Stimulated activated naive CD8-positive, alpha-beta T cell treated with anti-CD3 and anti-CD28 coated beads, Interleukin-15, amount 100 ng/mL, for 72 hours (primary cell): Measurements from ENCODE around the gene TERB1.

Experiments
- ATAC-seq: fragments of 150-1000 bp; cut with Tn5 transposase; 2 replicates; pipeline ENCODE4 v1.10.0; 2021; ENCODE audit warnings: mild to moderate bottlenecking, moderate library complexity
- DNase-seq, 2 donors: peaks; one replicate each; pipeline ENCODE4 v3.0.0; 2021 to 2022
- H3K27ac Mint-ChIP-seq, 2 donors: one replicate each; pipeline ENCODE4 v1.8.0; 2022; ENCODE audit warnings: mild to moderate bottlenecking in 2 of 2, mixed read lengths in 2 of 2, moderate library complexity in 2 of 2
- H3K27me3 Mint-ChIP-seq: one replicate; pipeline ENCODE4 v1.8.0; 2022; ENCODE audit warnings: mixed read lengths
- H3K4me1 Mint-ChIP-seq: one replicate; pipeline ENCODE4 v1.8.0; 2022; ENCODE audit warnings: mild to moderate bottlenecking, mixed read lengths
- H3K4me3 Mint-ChIP-seq, 2 donors: one replicate each; pipeline ENCODE4 v1.8.0; 2022; ENCODE audit warnings: mild to moderate bottlenecking in 2 of 2, mixed read lengths in 2 of 2, moderate library complexity in 1 of 2
- H3K9me3 Mint-ChIP-seq, 2 donors: one replicate each; pipeline ENCODE4 v1.8.0; 2022; ENCODE audit warnings: mixed read lengths in 2 of 2

TERB1 gene

DNA sequence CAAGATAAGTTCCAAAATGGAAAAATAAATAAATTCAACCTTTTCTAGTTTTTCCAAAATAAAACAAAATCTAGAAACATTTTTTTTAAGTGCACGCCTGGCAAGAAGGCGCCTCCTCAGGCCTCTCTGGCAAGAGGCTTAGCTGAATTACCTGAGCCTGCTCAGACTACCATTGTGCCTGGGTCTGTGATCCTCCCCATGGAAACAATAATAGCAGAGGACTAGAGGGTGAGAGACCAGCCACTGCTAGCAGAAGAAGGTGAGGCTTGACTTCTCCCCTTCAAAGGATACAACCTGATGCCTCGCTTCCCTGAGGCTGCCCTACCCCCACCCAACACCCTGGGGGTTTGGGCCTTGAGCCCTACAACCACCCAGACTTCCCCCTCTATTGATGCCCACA lies 14.8 kb downstream of the TERB1 start:
- Mint-ChIP-seq H3K4me3 (no peak overlapping the region), H3K9me3 (no peaks in the 10 kb centered on the region)
- ATAC-seq = no peak

GRCh38 chr16:66776457-66776856 lies 24.9 kb downstream of the TERB1 start:
- Mint-ChIP-seq H3K4me1 (no peaks in the 10 kb centered on the region), H3K27me3 (no peaks in the 10 kb centered on the region), H3K9me3 (no peaks in the 10 kb centered on the region), H3K4me3 (no peak overlapping the region), H3K27ac (no peak overlapping the region)
- DNase-seq (no peak), ATAC-seq (no peak)

More for the DNA sequence above, 14.8 kb downstream of the TERB1 start:
- Mint-ChIP-seq H3K4me1 (no peaks in the 10 kb centered on the region), H3K27ac (no peak overlapping the region), H3K27me3 (no peaks in the 10 kb centered on the region)
- no peak for DNase-seq

GRCh38 chr16:66774981-66775380 lies 26.4 kb downstream of the TERB1 start:
- H3K4me1 Mint-ChIP-seq = no peaks in the 10 kb centered on the region
- H3K27me3 Mint-ChIP-seq = no peaks in the 10 kb centered on the region
- H3K9me3 Mint-ChIP-seq = no peaks in the 10 kb centered on the region
- no peak overlapping the region for H3K4me3 Mint-ChIP-seq
- no peak overlapping the region for H3K27ac Mint-ChIP-seq
- ATAC-seq (no peak), DNase-seq (no peak)

DNA sequence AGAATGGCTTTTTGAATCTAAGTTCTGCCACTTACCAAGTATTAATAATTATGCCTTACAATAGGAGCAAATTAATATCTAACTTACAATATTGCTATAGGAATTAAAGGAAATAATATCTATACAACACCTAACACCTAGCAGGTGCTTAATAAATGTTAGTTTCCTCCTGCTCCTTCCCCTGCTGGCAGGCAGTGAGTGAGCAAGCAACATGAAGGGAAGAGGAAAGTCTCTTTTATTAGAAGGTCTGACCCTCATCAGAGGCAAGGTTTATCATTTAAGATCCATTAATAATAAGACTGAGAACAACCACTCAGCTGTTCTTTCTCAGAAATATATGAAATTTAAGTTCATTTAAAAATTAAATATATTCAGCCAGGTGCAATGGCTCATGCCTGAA lies 43.3 kb downstream of the TERB1 start:
- Mint-ChIP-seq H3K27me3 (peaks cover 5% of the 10 kb centered on the region), H3K27ac (no peak overlapping the region), H3K4me3 (no peak overlapping the region), H3K9me3 (no peaks in the 10 kb centered on the region), H3K4me1 (no peaks in the 10 kb centered on the region)
- ATAC-seq (no peak), DNase-seq (no peak)

- Mint-ChIP-seq H3K9me3 (no peaks in the 10 kb centered on the region), H3K27ac (no peak overlapping the region), H3K4me3 (no peak overlapping the region), H3K4me1 (peaks cover 20% of the 10 kb centered on the region), H3K27me3 (peaks cover 18% of the 10 kb centered on the region)
- ATAC-seq = no peak
- DNase-seq = no peak
Observed at GRCh38 chr16:66754819-66755218, 46.6 kb downstream of the TERB1 start.

GRCh38 chr16:66754211-66754610 lies 47.2 kb downstream of the TERB1 start:
- H3K27me3 Mint-ChIP-seq = peaks cover 18% of the 10 kb centered on the region
- H3K9me3 Mint-ChIP-seq = no peaks in the 10 kb centered on the region
- no peak overlapping the region for H3K4me3 Mint-ChIP-seq
- H3K27ac Mint-ChIP-seq = no peak overlapping the region
- no peak for ATAC-seq
- no peak for DNase-seq
- peaks cover 26% of the 10 kb centered on the region for H3K4me1 Mint-ChIP-seq

DNA sequence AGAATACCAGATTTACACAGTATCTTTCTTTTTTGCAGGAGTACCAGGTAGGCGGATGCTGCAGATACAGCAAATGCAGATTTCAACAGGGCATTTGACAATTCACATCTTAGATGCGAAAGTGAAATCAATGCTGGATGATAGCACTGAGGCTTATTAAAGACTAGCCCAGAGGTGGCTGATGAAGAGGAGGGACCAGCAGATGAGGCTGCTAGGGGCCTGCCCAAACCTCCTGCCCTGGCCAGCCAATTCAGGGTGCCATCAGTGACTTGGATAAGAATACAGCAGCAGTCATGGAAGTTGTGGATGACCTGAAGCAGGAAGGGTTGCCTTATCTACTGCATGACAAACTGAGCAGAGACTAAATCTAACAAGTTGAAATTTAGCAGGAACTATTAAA lies 48.4 kb downstream of the TERB1 start:
- Mint-ChIP-seq H3K27ac (no peak overlapping the region), H3K27me3 (peaks cover 18% of the 10 kb centered on the region), H3K4me3 (no peak overlapping the region), H3K9me3 (no peaks in the 10 kb centered on the region), H3K4me1 (peaks cover 36% of the 10 kb centered on the region)
- ATAC-seq (no peak), DNase-seq (no peak)

DNA sequence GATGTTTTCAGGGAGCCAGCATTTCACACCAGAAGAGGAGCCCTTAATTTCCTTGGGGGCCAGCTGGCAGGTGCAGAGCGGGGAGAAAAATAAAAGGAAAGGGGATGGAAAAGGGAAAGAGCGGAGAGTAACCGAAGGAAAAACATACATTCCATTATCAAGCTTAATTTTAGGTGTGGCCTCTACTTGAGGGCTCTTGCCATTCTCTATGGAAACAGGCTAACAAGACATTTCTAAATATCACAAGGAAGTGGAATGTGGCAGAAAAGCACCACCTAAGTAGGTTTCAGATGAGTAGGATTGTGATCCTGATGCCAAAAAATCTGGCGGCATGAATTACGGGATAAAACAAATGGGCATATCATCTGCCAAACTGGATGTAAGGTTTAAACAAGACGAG lies 49.0 kb downstream of the TERB1 start:
- H3K27ac Mint-ChIP-seq = peak overlapping the region; percentile 88 to 95
- ATAC-seq (no peak), DNase-seq (no peak)
- peak overlapping the region; percentile 71 to 84 for H3K4me3 Mint-ChIP-seq
- H3K9me3 Mint-ChIP-seq = no peaks in the 10 kb centered on the region
- peaks cover 18% of the 10 kb centered on the region for H3K27me3 Mint-ChIP-seq
- peaks cover 36% of the 10 kb centered on the region for H3K4me1 Mint-ChIP-seq

DNA sequence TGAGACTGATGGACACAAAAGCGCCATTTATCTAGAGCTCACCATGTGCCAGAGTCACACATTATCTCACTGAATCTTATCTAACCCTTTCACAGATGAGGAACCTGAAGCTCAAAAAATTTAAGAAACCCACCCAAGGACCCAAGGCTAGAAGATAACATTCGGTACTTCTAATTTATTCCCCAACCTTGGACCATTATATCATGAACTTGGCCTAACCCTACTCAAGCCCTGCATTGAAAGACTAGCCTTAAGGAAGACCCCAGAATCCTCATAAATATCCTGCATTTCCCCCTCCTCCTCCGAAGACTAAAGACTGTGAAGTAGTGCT lies 49.4 kb downstream of the TERB1 start:
- no peak for DNase-seq
- peaks cover 18% of the 10 kb centered on the region for H3K27me3 Mint-ChIP-seq
- no peak for ATAC-seq

DNA sequence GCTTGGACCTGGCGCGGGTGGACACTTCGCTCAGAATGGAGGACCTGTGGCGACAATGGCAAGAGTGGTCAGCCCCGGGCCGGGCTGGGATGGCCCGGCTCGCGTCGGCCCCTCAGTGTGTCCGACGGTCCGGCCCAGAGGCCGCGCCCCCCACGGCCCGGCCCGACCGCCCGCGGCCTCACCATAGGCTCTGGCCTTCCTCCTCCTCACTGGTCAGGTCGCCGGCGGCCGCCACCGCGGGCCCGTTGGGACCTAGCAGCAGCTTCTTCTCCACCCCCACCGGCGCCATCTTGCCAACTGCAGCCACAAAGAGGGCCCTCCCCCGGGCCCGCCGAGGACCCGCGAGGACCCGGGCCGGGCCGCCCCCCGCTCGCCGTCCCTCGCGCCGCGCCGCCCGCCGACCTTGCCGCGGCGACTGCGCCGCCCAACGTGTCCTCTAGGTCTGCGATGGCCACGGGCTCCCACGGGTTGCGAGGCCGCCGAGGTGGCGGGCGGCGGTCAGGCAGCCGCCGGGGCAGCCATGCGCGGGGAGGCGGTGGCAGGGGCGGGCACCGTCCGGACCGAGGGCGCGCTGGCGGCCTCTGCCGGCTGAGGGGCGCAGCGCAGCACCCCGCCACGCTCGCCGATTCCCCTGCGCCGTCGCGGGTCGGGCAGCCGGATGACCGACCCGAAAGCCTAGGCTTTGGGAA lies 49.9 kb downstream of the TERB1 start, which contains the start of gene DYNC1LI2:
TSS of gene DYNC1LI2 (minus strand) at position 307 of the 689 bp plus-strand sequence. CDS start at position 289, 18 bp downstream.
- Mint-ChIP-seq H3K4me3 (peak within 1 kb of the TSS; percentile 71 to 84), H3K4me1 (peaks cover 44% of the 10 kb centered on the region), H3K27ac (peak within 1 kb of the TSS; percentile 95 to 98), H3K27me3 (peaks cover 18% of the 10 kb centered on the region), H3K9me3 (no peaks in the 10 kb centered on the region)
- ATAC-seq (peak; percentile 89), DNase-seq (peak; percentile 82 to 89)

More for the DNA sequence above, 49.4 kb downstream of the TERB1 start:
- Mint-ChIP-seq H3K9me3 (no peaks in the 10 kb centered on the region), H3K27ac (peak overlapping the region; percentile 88 to 95), H3K4me3 (peak overlapping the region; percentile 71 to 84), H3K4me1 (peaks cover 39% of the 10 kb centered on the region)

DNA sequence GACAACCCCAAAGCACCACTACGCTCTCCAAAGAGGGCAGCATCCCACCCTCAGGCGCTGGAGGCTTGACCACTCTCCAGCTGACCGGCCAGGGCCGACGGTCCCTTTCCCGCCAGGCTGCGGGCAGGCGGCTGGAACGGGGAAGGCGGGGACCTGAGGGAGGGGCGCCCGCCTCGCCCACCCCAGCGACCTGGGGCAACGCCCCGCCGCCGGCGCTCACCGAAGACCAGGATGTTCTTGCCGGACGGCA lies 50.4 kb downstream of the TERB1 start:
- Mint-ChIP-seq H3K9me3 (no peaks in the 10 kb centered on the region), H3K4me3 (peak overlapping the region; percentile 71 to 84), H3K27ac (peak overlapping the region; percentile 0 to 41), H3K4me1 (peaks cover 49% of the 10 kb centered on the region), H3K27me3 (peaks cover 18% of the 10 kb centered on the region)
- ATAC-seq (peak; percentile 0), DNase-seq (peak in 1 of 2 donors; percentile 25)

GRCh38 chr16:66750279-66751052 lies 50.9 kb downstream of the TERB1 start:
- H3K4me1 Mint-ChIP-seq = peaks cover 50% of the 10 kb centered on the region
- peak overlapping the region; percentile 15 to 41 for H3K27ac Mint-ChIP-seq
- H3K9me3 Mint-ChIP-seq = no peaks in the 10 kb centered on the region
- DNase-seq (peak in 1 of 2 donors; percentile 11), ATAC-seq (no peak)
- H3K4me3 Mint-ChIP-seq = peak overlapping the region; percentile 71 to 84
- peaks cover 18% of the 10 kb centered on the region for H3K27me3 Mint-ChIP-seq

- ATAC-seq (peak; percentile 90), DNase-seq (peak in 1 of 2 donors; percentile 68)
- H3K27me3 Mint-ChIP-seq = no peaks in the 10 kb centered on the region
- peak overlapping the region in 1 of 2 donors; percentile 9 for H3K4me3 Mint-ChIP-seq
- peak overlapping the region in 1 of 2 donors; percentile 25 for H3K27ac Mint-ChIP-seq
- H3K4me1 Mint-ChIP-seq = peaks cover 39% of the 10 kb centered on the region
- no peaks in the 10 kb centered on the region for H3K9me3 Mint-ChIP-seq
Observed at GRCh38 chr16:66746682-66747081, 54.7 kb downstream of the TERB1 start.

DNA sequence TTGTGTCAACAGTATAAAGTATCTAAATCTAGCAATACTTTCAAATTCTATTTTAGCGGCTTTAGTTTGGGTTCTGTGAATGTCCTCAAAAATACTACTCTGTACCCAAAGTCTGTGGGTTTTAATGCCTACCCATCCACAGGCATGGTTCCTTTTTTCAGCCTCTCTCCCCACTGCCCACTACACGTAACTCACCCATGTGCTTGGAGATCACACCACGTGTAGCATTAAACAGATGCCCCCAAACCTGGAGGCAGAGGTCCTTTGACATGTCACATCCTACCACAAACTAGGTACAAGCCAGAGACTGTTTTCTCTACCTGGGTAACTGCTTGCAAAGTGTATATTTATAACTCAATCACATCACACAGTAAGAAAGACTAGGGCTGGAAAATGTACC lies 55.3 kb downstream of the TERB1 start:
- ATAC-seq (no peak), DNase-seq (no peak)
- H3K27ac Mint-ChIP-seq = peak overlapping the region in 1 of 2 donors; percentile 46
- H3K4me3 Mint-ChIP-seq = no peak overlapping the region
- no peaks in the 10 kb centered on the region for H3K9me3 Mint-ChIP-seq
- no peaks in the 10 kb centered on the region for H3K27me3 Mint-ChIP-seq
- H3K4me1 Mint-ChIP-seq = peaks cover 43% of the 10 kb centered on the region

DNA sequence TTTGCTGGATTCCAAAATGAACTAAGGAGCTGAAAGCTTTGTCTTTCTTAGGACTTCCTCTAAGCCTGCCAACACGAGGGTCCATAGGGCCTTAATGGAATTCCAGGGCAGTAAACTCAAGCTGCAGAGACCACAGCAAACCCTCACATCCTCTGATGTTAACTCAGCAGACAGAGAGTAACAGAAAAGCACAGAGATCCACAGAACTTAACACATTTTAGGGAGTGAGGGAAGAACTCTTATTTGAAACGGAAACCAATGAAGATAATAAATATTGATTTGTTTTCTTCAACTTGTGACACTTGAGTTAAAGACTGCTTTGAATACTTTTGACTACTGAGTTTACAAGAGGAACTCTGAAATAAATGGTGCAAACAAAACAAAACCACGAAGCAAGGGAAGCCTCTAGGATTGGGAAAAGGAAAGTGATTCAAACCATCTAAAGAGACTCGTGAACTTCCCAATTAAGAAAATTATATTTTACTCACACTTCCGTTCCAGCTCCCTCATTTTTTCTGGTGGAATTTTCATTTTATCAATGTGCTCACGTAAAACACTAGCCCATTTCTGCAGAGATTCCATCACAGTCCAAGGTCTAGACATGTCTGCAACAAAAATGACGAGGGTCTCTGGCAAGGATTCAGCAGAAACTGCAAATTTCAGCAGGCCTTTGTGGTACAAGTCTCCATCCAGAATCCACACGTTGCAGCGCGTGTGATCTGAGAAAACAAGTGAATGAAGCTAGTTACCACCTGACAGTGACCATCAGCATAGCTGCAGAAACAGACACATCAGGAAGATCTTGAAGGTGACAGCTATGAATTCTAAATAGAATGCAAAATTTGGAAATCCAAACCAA lies 59.2 kb downstream of the TERB1 start:
- Mint-ChIP-seq H3K4me3 (no peak overlapping the region), H3K27ac (no peak overlapping the region), H3K9me3 (no peaks in the 10 kb centered on the region), H3K4me1 (peaks cover 31% of the 10 kb centered on the region), H3K27me3 (no peaks in the 10 kb centered on the region)
- no peak for DNase-seq
- ATAC-seq = no peak
